ENCODE measurements around the gene KIAA1328.
"Not testable (repeated sequence)": the region's sequence is repeated elsewhere in the genome, so short reads cannot be mapped to it uniquely, and the experiment has no call there.

Gene KIAA1328

DNA sequence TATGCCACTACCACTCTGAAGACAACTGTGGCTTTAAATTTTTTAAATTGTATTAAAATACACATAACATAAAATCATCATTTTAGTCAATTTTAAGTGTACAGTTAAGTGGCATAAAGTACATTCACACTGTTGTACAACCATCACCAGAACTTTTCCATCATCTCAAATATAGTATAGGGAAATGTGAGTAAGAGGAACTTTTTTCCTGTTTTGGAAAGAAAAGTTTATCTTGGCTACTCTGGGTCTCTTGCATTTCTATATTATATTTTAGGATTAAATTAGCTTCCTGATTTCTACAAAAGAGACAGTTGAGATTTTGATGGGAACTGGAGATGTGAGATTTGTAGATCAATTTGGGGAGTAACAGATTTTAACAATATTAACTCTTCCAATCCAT, 3.4 kb upstream of the KIAA1328 start:
- no peak for DNase-seq (ENCODE audit: low spot score)

DNA sequence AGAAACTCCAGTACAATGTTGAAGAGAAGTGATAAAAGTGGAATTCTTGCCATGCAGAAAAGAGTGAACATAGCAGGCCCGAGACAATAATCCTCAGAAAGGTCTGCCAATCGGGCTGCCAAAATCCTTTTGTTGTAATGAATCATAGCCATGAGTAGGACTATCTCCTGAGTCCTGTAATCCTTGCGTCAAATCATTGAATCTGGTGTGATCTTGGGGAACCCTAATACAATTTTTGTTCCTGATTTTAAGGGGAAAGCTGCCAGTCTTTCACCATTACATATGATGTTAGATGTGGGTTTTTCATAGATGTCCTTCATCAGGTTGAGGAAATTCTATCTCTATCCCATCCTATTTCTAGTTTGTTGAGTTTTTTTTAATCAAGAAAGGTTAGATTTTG, 2.4 kb upstream of the KIAA1328 start:
- DNase-seq (ENCODE audit: low spot score), result no peak

DNA sequence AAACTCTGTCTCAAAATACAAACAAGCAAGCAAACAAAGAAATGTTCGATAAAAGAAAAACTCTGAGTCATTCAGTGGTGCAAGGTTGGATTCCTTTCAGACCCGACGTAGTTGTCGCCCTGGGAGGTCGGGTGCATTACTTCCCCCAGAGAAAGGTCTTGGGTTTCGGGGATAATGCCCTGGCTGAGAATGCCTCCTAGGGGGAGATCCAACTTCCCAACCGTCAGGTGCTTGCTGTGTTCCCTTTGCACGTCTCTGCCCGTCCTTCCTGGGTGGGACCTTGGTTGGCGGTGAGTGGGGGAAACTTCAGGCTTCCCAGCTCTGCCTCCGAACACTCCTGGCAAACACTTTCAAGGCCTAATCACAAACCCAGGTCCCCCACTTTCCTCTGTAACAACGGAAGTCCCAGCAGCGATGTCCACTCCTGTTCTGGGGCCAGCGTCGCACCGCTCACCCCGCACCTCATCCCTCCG, 734 bp upstream of the KIAA1328 start:
- DNase-seq (ENCODE audit: low spot score), result no peak

DNA sequence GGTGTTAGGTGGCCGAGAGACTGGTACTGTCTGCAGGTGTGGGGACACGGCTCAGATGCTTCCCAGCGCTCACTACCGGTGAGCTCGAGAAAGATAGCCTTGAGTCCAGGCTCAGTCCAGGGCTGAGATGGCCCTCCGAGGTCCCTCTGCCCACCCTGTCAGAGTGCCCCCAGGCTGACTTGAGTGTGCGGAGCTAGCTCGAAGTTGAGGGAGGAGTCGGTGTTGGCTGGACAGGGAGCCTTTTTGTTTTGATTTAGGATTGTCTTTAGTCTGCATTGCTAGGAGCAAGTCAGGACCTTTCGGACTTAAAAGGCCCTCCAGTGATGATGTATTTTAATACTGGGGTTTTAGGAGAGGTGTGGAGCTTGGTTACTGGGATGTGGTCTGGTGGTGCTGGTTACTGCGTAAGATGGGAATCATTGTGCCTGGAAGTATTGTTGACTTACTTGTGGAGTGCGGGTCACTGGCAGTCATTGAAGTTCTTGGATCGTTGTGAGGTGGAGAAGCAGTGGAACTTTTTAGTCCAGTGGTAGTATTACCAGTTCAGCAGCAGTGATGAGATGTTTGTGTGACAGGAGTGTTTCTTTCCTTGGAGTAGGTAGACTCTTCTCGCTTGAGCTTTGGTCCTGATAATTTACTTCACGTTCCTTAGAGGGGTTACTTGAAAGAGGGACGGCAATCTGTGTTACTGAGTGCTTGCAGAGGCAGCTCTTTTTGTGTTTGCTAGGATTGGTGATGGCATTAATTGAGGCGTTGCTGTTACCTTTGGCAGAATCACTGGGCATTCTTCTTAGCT, 633 bp downstream of the KIAA1328 start:
- DNase-seq (ENCODE audit: low spot score), result peak; percentile 50

DNA sequence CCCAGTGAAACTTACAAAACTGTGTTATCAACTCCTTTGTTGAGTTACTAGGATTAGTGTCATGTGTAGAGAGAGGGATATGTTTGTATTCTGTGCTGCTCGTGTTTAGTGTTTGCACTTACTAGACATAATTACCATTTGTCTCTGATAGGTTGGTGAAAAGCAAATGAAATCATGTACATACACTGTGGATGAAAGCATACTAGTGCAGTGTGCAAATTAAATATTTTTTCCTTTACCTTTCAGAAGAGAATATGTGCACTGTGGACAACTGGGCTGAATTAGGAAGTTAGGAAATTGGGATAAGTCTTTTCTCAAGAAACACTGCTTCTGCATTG, 1.2 kb downstream of the KIAA1328 start:
- DNase-seq (ENCODE audit: low spot score), result no peak

DNA sequence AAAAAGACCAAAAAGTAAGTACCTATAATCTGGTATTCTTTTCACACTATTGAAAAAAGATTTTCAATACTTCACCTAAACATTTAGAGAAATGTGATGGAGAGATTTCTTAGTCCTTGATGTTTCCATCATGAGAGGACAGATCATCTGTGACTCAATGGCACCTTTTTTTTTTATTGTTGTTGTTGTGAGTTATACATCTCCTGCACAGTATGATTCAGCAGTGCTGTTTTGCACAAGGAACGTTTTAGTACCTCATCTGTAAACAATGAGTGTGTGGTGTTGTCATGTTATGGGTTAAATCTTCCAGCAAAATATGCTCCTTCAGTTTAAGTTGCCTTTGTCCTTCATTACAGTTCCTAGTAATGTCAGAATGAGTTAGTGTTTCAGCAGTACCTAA, 2.2 kb downstream of the KIAA1328 start:
- DNase-seq (ENCODE audit: low spot score), result no peak

DNA sequence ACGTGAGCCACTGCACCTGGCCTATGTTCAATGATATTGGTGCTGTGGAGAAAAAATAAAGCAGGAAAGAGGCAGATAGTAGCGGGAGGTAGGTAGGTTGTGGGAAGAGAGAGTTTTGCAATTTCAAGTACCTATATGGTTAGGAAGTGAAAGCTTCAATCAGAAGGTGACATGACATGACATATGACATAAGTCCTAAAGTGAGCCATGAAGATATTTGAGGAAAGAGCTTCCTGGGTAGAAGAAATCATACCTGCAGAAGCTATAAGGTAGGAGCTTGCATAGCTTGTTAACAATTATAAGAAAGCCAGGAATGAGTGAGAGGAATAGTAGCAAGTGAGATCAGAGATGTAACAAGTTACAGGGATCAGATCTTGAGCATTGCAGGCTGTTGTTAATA, 4.2 kb downstream of the KIAA1328 start:
- no peak for DNase-seq (ENCODE audit: low spot score)

DNA sequence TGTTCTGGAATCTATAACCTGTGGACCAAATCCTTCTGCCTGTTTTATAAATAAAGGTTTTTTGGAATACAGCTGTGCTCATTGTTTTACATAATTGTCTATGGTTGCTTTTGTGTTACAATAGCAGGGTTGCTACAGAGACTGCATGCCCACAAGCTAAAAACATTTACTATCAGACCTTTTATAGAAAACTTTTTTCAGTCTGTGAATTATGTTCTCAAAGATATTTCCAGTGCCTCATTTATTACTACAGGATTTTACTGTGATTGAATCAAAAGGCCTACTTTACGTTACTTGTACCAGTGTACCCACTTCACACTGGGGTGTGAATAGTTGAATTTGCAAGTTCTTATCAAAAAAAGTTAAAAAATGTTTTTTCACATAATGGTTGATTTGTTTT, 7.0 kb downstream of the KIAA1328 start:
- DNase-seq (ENCODE audit: low spot score), result no peak

DNA sequence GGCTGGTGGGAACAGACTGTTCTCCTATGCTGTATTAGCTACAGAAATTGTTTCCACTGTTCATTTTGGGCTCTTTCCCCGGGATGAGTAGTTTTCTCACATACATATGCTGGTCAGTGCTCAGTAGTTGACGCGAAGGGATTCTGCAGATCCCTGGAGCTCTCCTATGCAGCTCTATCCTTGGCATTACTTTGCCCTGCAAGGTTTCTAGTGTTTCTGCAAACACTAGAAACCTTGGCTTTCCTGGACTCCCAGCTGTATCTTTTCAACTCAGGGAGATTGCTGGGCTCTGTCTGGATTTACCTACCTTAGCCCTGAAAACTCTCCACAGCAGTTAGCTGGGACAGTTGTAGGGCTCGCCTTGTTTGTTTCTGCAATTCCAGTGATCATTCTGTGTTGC, 10.9 kb downstream of the KIAA1328 start:
- no peak for DNase-seq (ENCODE audit: low spot score)

DNA sequence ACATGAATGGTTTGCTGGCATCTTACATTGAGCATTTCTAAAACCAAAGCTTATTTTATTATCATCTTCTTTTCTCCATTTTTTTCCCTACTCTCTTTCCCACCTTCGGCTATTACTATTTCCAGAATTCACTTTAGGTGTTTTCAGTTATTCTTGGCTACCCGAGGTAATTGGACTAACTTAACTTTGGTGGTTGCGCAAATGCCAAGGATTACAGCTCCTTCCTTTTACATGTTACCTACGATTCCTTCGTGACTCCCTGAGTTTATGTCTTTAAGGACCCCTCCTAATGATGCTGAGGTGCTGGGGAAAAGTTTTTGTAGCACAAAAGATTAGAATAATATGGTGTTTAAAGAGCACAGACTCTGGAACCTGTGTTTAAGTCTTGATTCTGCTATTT, 14.3 kb downstream of the KIAA1328 start:
- no peak for DNase-seq (ENCODE audit: low spot score)

DNA sequence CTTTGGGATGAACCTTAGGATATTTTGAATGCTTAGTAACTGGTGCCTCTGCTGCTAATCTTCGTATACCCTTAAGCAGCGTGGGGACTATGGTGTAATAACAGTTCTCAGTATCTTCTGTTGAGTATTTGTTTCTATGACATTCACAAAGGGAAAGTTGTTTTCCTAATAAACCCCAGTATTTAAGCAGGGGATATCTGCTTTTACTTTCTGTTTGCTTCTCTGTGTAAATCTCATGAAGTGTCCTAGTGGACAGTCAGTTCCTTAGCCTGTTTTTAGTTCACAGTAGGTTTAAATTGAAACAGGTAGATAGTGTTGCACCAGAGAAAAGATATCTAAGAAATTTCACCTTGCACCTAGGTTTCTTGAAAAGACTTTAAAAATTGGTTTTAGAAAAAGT, 14.9 kb downstream of the KIAA1328 start:
- DNase-seq (ENCODE audit: low spot score), result no peak

DNA sequence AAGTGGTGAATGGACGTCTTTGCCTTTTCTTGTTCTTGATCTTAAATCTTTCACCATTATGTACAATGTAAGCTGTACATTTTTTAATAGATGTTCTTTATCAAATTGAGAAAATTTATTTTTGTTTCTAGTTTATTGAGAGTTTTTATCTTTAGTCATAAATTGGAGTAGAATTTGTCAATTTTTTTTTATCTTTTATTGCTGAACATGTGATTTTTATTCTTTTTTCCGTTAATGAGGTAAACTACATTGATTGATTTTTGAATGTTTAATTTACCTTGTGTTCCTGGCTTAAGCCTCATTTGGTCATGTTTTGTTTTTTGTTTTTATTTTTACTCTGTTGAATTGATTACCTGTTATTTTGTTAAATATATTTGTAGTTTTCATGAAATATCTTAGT, 19.7 kb downstream of the KIAA1328 start:
- DNase-seq (ENCODE audit: low spot score), result no peak

DNA sequence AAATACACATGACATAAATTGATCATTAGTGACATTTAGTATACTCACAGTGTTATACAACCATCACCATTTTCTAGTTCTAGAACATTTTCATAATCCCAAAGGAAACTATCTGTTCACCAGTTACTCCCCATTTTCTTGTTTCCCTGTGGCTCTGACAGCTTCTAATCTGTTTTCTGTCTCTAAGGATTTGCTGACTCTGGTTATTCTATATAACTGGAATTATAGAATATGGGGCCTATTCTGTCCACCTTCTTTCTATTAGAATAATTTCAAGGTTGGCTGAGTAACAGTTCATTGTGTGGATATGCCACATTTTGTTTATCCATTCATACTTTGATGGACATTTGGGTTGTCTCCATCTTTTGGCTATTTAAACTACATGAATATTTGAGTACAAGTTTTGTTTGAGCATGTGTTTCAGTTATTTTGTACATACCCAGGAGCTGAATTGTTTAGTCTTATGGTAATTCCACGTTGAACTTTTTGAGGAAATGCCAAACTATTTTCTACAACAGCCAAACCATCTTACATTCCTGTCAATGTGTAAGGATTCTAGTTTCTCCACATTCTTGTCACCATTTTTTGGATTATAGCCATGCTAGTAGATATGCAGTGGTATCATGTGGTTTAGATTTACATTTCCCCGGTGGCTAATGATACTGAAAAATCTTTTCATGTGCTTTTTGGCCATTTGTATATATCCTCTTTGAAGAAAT, 20.5 kb downstream of the KIAA1328 start:
- no peak for DNase-seq (ENCODE audit: low spot score)

DNA sequence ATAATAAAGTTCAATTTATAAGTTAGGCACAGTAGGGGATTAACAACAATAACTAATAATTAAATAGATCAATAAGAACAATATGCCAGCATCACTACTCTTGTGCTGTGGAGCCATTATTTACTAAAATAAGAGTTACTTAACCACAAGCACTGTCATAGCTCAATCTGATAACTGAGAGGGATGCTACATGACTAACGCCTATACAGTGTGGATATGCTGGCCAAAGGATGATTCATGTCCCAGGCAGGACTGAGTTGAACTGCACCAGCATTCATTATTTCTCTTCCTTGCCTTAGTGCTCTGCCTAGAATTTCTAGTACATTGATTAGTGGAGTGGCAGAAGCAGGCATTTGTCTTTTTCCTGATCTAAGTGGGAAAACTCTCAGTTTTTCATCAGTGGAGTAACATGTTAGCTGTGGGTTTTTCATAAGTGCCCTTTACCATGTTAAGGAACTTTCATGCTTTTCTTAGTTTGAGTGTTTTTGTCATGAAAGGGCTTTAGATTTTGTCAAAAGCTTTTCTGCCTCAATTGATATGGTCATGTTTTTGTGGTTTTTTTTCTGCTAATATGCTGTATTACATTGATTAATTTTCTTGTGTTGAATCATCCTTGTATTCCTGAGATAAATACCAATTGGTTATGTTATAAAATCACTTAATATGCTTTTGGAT, 21.7 kb downstream of the KIAA1328 start:
- DNase-seq (ENCODE audit: low spot score), result no peak

DNA sequence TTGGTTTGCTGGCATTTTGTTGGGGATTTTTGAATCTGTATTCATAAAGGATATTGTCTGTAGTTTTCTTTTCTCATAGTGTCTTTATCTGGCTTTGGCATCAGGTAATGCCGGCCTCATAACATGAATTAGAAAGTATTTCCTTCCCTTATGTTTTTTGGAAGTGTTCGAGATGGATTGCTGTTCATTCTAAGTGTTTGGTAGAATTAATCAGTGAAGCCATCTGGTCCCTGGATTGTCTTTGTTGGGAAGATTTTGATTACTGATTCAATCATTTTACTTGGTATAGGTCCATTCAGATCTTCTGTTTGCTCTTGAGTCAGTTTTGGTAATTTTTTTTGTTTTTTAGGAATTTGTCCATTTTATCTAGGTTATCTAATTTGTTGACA, 22.3 kb downstream of the KIAA1328 start:
- DNase-seq (ENCODE audit: low spot score), result no peak

DNA sequence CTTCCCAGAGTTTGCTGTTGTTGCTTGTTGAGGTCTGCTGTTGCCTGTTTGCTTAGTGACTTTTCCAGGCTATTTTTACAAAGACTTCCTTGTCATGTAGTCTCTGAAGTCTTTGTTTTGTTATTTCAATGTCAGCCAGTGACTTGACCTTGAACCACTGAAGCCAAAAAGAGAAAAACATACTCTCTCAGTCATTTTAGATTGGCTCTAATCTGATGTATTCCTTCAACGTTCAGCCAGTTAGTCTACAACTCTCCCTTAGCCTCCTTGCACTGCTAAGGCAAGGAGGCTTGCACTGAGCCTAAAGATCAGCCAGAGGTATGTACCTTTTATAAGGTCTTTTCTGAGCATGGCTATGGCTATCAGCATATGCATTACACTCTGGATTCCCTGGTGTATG, 27.9 kb downstream of the KIAA1328 start:
- DNase-seq (ENCODE audit: low spot score), result no peak

DNA sequence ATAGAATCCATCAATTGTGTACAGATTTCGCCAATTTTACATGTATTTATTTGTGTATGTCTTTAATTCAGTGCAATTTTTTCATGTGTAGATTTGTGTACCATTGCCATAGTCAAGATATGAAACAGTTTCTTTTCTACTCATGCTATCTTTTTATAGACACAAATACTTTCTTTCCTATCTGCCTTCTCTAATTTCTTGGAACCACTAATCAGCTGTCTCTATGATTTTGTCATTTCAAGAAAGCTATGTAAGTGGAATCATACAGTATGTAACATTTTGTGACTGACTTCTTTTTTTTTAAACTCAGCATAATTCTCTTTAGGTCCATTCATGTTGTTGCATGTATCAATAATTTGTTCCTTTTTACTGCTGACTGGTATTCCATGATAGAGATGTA, 33.3 kb downstream of the KIAA1328 start:
- no peak for DNase-seq (ENCODE audit: low spot score)

DNA sequence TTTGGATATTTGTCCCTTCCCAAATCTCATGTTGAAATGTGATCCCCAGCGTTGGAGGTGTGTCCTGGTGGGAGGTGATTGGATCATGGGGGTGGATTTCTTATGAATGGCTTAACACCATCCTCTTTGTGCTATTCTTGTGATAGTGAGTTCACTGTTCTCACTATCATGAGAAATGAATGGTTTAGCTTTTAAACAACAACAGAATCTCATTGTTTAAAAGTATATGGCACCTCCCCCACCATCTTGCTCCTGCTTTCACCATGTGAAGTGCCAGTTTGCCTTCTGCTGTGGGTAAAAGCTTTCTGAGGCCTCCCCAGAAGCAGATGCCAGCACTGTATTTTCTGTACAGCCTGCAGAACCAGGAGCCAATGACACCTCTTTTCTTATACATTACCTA, 38.1 kb downstream of the KIAA1328 start:
- no peak for DNase-seq (ENCODE audit: low spot score)

DNA sequence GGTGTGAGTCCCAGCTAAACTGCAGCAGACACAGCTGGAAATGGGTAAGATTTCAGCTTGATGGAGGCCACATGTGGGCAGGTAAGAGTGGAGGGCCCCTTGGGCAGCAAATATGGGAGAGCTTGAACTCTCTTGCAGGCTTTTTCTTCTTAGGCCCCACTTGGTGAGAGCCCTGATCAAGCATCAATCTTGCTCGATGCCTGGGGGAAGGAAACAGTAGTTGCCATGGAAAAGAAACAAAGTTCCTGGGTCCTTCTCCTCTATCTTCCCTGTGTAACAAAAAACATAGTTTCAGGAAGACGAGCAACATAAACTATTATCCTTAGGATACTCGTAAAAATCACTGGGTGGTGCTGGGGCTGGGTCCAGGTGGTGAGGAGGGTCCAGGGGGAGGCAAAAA, 42.9 kb downstream of the KIAA1328 start:
- no peak for DNase-seq (ENCODE audit: low spot score)

DNA sequence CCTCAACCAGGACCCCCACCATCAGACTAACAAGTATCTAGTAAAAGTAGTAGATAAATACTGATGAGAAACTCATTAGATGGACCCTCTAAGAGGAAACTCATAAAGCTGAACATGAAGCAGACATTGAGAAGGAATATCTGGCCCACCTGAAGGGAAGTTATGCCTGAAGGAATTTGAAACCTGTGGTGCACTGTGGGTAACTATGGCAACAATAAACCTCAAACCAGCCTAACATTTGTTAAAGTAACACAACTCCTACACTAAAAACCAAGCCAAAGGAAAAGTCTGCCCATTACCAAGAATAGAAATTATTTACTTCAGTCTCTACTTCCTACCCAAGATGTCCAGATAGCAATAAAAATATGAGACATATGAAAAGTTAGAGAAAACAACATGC, 43.4 kb downstream of the KIAA1328 start:
- DNase-seq (ENCODE audit: low spot score), result no peak

DNA sequence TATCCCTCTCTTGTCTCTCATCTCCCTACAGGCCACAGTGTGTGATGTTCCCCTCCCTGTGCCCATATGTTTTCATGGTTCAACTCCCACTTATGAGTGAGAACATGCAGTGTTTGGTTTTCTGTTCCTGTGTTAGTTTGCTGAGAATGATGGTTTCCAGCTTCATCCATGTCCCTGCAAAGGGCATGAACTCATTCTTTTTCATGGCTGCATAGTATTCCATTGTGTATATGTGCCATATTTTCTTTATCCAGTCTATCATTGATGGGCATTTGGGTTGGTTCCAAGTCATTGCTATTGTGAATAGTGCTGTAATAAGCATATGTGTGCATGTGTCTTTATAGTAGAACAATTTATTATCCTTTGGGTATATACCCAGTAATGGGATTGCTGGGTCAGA, 44.9 kb downstream of the KIAA1328 start:
- not testable (repeated sequence) for DNase-seq (ENCODE audit: low spot score)

DNA sequence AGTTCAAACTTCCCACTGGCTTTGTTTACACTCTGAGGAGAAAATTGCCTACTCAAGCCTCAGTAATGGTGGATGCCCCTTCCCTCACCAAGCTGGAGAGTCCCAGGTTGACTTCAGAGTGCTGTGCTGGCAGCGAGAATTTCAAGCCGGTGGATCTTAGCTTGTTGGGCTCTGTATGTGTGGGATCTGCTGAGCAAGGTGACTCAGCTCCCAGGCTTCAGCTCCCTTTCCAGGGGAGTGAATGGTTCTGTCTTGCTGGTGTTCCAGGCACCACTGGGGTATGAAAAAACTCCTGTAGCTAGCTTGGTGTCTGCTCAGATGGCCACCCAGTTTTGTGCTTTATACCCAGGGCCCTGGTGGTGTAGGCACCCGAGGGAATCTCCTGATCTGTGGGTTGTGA, 50.9 kb downstream of the KIAA1328 start:
- not testable (repeated sequence) for DNase-seq (ENCODE audit: low spot score)

DNA sequence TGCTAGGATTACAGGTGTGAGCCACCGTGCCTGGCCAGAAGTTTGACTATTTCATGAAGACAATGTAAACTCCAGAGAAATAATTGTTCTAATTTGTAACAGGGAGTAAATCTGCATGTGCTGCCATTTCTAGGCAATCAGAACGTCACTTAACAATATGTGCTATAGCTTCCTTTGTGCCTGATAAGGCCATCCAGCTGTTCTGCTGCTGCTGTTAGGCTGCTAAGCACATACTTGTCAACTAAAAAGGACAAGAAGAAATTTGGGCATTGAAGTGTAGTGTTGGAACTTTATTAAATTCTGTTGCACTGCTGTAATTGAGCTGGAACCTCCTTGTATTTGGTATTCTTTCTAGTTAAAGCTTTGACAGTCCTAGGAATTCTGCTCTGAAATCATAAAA, 57.1 kb downstream of the KIAA1328 start:
- DNase-seq (ENCODE audit: low spot score), result no peak

Data from cerebellar cortex (tissue), 1 donor.